ENCODE data around the gene RNF213.
"Not testable (repeated sequence)": the region's sequence is repeated elsewhere in the genome, so short reads cannot be mapped to it uniquely, and the experiment has no call there.

The RNF213 gene

DNA sequence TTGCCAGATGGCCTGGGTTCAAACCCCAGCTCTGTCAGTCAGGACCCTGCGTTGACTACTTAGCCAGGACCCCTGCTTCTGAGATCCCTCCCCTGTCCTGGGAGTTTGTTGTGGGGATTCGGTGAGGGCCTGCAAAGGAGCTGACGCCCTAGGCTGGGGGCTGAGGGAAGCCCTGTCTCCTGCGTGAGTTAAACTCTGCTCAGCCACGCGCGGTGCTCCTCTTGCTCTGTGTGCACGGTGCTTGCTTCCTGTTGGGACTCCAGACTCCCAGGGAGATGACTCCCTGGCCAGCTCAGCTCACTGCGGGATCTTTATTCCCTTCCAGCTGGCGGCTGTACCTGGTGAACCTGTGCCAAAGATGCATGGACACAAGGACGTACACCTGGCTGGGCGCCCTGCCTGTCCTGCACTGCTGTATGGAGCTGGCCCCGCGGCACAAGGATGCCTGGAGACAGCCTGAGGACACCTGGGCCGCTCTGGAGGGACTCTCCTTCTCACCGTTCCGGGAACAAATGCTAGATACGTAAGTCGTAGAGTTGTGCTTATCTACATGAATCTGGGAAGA, 37.4 kb downstream of the RNF213 start:
- no peak for DNase-seq

GRCh38 chr17:80299350-80300100, 38.9 kb downstream of the RNF213 start:
- not testable (repeated sequence) for DNase-seq

DNA sequence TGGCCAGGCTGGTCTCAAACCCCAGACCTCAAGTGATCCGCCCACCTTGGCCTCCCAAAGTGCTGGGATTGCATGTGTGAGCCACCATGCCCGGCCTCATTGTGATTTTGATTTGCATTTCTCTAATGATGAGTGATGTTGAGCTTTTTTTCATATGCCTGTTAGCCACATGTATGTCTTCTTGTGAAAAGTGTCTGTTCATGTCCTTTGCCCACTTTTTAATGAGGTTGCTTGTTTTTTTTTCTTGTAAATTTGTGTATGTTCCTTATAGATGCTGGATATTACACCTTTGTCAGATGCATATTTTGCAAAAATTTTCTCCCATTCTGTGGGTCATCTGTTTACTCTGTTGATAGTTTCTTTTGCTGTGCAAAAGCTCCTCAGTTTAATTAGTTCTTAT, 40.1 kb downstream of the RNF213 start:
- not testable (repeated sequence) for DNase-seq

GRCh38 chr17:80303824-80304223, 43.2 kb downstream of the RNF213 start:
- no peak for DNase-seq

GRCh38 chr17:80307994-80308691, 47.5 kb downstream of the RNF213 start:
- DNase-seq: no peak

GRCh38 chr17:80308692-80309517, 48.3 kb downstream of the RNF213 start:
- no peak for DNase-seq

- DNase-seq: no peak
Observed at GRCh38 chr17:80311216-80311827, 50.7 kb downstream of the RNF213 start.

DNA sequence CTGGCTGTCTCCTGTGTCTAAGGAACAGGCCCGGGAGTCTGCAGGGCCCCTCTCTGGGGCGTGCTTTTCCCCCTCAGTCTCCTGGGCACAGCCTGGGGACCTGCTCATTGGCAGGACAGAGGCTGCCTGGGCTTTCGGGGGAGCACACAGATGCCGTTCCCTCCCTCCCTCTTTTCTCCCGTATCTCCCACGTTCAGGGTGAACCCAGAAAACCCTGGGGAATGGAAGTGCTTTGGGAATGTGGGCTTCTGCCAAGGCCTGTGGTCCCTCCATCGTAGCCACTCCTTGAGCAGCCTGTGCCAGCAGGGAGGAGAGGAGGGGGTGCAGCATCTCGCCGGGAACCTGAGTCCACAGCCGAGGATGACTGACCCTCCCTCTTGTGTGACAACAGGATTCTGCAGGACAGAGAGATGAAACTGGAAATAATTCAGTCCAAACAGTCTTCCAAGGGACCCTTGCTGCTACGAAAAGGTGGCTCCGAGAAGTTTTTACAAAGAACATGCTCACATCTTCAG, 52.0 kb downstream of the RNF213 start:
- no peak for DNase-seq

DNA sequence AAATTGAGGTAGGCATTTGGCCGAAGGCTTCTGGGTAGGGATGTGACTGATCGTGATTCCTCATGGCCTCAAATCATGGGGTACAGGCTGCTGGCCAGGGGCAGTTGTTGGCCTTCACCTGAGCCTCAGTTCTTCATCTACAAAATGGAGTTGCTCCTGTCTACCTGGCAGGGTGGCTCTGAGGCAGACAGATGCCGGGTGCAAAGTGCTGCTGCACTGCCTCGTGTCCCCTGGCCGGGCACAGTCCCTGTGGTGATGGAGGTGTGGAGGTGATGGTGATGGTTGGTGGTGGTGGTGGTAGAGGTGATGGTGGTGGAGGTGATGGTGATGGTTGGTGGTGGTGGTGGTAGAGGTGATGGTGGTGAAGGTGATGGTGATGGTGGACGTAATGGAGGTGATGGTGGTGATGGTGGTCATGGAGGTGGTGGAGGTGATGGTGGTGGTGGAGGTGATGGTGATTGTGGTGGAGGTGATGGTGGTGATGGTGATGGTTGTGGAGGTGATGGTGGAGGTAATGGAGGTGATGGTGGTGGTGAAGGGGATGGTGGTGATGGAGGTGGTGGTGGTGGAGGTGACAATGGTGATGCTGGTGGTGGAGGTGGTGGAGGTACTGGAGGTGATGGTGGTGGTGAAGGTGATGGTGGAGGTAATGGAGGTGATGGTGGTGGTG, 52.6 kb downstream of the RNF213 start:
- DNase-seq: no peak

DNA sequence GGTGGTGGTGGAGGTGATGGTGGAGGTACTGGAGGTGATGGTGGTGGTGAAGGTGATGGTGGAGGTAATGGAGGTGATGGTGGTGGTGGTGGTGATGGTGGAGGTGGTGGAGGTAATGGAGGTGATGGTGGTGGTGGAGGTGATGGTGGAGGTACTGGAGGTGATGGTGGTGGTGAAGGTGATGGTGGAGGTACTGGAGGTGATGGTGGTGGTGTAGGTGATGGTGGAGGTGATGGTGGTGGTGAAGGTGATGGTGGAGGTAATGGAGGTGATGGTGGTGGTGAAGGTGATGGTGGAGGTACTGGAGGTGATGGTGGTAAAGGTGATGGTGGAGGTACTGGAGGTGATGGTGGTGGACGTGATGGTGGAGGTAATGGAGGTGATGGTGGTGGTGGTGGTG, 53.3 kb downstream of the RNF213 start:
- DNase-seq: not testable (repeated sequence)

DNA sequence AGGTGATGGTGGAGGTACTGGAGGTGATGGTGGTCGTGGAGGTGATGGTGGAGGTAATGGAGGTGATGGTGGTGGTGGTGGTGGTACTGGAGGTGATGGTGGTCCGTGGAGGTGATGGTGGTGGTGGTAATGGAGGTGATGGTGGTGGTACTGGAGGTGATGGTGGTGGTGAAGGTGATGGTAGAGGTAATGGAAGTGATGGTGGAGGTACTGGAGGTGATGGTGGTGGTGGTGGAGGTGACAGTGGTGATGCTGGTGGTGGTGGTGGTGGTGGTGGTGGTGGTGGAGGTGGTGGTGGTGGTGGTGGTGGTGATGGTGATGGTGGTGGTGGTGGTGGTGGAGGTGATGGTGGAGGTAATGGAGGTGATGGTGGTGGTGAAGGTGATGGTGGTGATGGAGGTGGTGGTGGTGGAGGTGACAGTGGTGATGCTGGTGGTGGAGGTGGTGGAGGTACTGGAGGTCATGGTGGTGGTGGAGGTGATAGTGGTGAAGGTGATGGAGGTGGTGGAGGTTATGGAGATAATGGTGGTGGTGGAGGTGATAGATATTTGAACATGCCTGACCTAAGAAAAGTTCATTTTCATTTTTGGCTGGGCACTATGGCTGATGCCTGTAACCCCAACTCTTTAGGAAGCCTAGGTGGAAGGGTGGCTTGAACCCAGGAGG, 55.0 kb downstream of the RNF213 start:
- DNase-seq: no peak

DNA sequence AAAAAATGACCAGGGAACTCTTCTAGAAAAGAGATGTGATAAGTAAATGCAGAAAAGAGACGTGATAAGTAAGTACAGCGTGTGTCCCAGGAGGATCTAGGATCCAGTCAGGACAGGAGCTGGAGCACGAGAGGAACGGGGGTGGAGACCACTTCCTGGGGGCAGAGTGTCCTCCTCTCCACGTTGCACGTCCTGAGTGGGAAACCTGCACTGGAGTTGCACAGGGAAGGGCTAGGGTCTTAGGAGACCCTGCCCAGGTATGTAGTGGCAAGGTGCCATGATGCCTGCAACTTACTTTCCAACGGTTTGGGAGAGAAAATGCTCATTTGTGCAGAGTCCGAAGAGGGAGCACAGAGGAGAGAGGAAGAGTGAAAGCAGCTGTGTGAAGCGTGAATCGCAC, 55.8 kb downstream of the RNF213 start:
- no peak for DNase-seq

- DNase-seq: no peak
Observed at GRCh38 chr17:80316927-80317705, 56.5 kb downstream of the RNF213 start.

GRCh38 chr17:80317706-80317980, 57.0 kb downstream of the RNF213 start:
- DNase-seq: no peak

DNA sequence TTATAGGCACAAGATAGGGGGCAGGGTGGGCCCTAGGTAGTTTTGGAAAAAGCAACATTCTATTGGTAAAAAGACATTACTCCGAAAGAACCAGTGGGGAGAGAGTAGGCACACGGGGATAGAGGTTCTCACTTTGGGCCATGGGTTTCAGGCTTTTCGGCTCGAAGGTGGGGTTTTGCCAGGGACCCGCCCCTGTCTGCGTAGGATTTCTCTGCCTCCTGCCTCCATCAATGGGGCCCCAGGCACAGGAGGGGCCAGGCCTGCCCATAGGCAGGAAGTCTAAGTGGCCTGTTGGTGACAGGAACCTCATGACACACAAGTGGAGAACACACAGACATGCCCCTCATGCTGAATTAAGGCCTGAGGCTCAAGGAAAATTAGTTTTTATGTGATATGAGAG, 57.5 kb downstream of the RNF213 start:
- no peak for DNase-seq

GRCh38 chr17:80319262-80319998, 58.8 kb downstream of the RNF213 start:
- no peak for DNase-seq

GRCh38 chr17:80319999-80320344, 59.3 kb downstream of the RNF213 start:
- DNase-seq: no peak

DNA sequence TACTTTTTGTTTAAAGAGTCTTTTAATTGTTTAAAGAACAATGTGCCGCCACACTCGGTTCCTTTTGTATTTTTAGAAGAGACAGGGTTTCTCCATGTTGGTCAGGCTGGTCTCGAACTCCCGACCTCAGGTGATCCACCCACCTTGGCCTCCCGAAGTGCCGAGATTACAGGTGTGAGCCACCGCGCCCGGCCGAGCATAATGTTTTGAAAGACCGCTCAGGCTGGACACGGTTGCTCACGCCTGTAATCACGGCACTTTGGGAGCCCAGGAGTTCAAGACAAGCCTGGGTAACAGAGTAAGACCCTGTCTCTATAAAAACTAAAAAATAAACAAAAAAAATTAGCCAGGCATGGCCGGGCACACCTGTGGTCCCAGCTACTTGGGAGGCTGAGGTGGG, 59.8 kb downstream of the RNF213 start:
- no peak for DNase-seq

- no peak for DNase-seq
Observed at GRCh38 chr17:80322864-80323263, 62.2 kb downstream of the RNF213 start.

DNA sequence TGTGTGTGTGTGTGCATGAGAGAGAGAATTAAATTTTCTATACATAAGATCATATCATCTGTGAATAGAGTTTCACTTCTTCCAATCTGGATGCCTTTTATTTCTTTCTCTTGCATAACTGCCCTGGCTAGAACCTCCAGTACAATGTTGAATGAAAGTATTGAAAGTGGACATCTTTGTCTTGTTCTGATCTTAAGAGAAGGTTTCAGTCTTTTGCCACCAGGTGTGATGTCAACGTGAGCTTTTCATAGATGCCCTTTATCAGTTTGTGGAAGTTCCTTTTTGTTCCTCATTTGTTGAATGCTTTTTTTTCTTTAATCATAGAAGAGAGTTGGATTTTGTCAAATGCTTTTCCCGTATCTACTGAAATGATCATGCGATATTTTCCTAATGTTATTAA, 63.3 kb downstream of the RNF213 start:
- no peak for DNase-seq
